HepG2 (cell line): Measurements from ENCODE around the gene BICDL2. TPM values are rescaled to one million over a fixed set of nuclear protein-coding genes. Genes with fewer than 3 reads are reported as not detected.

ENCODE experiments used
- CBX2 ChIP-seq, 2 experiments: fragments of 200-600 bp in 1 of 2; sonication (generic); formaldehyde crosslinking in 1 of 2; IDR thresholded peaks; 2 replicates each; pipeline versions ENCODE4 v1.7.0 to v1.8.1; 2018 to 2022; ENCODE audit warnings: low read depth in 2 of 2, low read length in 1 of 2, mild to moderate bottlenecking in 1 of 2, missing genetic modification reagents in 1 of 2
- CENPX ChIP-seq: sonication (generic); formaldehyde crosslinking; IDR thresholded peaks from 2 replicates; pipeline ENCODE4 v1.9.0; 2021; ENCODE audit warnings: mild to moderate bottlenecking, missing genetic modification reagents, moderate library complexity
- ELF1 ChIP-seq: sonication (generic); formaldehyde crosslinking; IDR thresholded peaks from 2 replicates; pipeline ENCODE4 v1.4.0; 2020; ENCODE audit warnings: missing genetic modification reagents
- FOXO4 ChIP-seq: sonication (generic); formaldehyde crosslinking; conservative IDR thresholded peaks from 2 replicates; pipeline ENCODE4 v1.8.1; 2023; ENCODE audit warnings: missing genetic modification reagents
- HNRNPLL ChIP-seq: fragments of 200-400 bp; formaldehyde crosslinking; IDR thresholded peaks from 2 replicates; pipeline ENCODE4 v1.6.1; 2017; ENCODE audit warnings: mild to moderate bottlenecking, low read depth, low read length; ENCODE audit not compliant: poor library complexity, severe bottlenecking
- MEIS1 ChIP-seq: sonication (generic); formaldehyde crosslinking; IDR thresholded peaks from 2 replicates; pipeline ENCODE4 v1.9.0; 2021; ENCODE audit warnings: mild to moderate bottlenecking, missing genetic modification reagents, moderate library complexity, borderline replicate concordance
- MTA3 ChIP-seq: sonication (generic); formaldehyde crosslinking; IDR thresholded peaks from 2 replicates; pipeline ENCODE4 v1.4.0; 2020; ENCODE audit warnings: missing genetic modification reagents
- MTF1 ChIP-seq: sonication (generic); formaldehyde crosslinking; IDR thresholded peaks from 2 replicates; pipeline ENCODE4 v1.5.0; 2020; ENCODE audit warnings: missing genetic modification reagents
- POLR2A ChIP-seq, 2 experiments: IDR thresholded peaks; 2 replicates each; pipeline ENCODE4 v1.6.1; 2011; ENCODE audit warnings: low read depth in 2 of 2, low read length in 2 of 2, mild to moderate bottlenecking in 1 of 2, moderate library complexity in 1 of 2; ENCODE audit not compliant: insufficient read depth in 1 of 2
- SOX6 ChIP-seq, 2 experiments: fragments of 450-650 bp in 1 of 2; sonication (generic) in 1 of 2; formaldehyde crosslinking in 1 of 2; IDR thresholded peaks; 2 replicates each; pipeline versions ENCODE4 v1.4.0 to v1.6.1; 2017 to 2020; ENCODE audit warnings: antibody characterized with exemption in 1 of 2, mild to moderate bottlenecking in 1 of 2, missing genetic modification reagents in 1 of 2
- STAT6 ChIP-seq: sonication (generic); formaldehyde crosslinking; IDR thresholded peaks from 2 replicates; pipeline ENCODE4 v1.4.0; 2020; ENCODE audit warnings: missing genetic modification reagents, mild to moderate bottlenecking, borderline replicate concordance
- ZBTB44 ChIP-seq: sonication (generic); formaldehyde crosslinking; IDR thresholded peaks from 2 replicates; pipeline ENCODE4 v1.4.0; 2020; ENCODE audit warnings: missing genetic modification reagents
- ZNF224 ChIP-seq: sonication (generic); formaldehyde crosslinking; IDR thresholded peaks from 2 replicates; pipeline ENCODE4 v1.5.0; 2020; ENCODE audit warnings: mild to moderate bottlenecking, missing genetic modification reagents
- ZNF256 ChIP-seq: sonication (generic); formaldehyde crosslinking; conservative IDR thresholded peaks from 2 replicates; pipeline ENCODE4 v1.4.0; 2020; ENCODE audit warnings: missing genetic modification reagents
- ZNF317 ChIP-seq: sonication (generic); formaldehyde crosslinking; IDR thresholded peaks from 2 replicates; pipeline ENCODE4 v1.5.0; 2020; ENCODE audit warnings: mild to moderate bottlenecking, missing genetic modification reagents
- ZNF329 ChIP-seq: sonication (generic); formaldehyde crosslinking; IDR thresholded peaks from 2 replicates; pipeline ENCODE4 v1.9.0; 2021; ENCODE audit warnings: low read depth, mild to moderate bottlenecking, missing genetic modification reagents
- ZNF335 ChIP-seq: sonication (generic); formaldehyde crosslinking; IDR thresholded peaks from 2 replicates; pipeline ENCODE4 v1.4.0; 2020; ENCODE audit warnings: missing genetic modification reagents
- ZNF44 ChIP-seq: sonication (generic); formaldehyde crosslinking; IDR thresholded peaks from 2 replicates; pipeline ENCODE4 v1.5.1; 2020; ENCODE audit warnings: mild to moderate bottlenecking, missing genetic modification reagents
- ZNF441 ChIP-seq: sonication (generic); formaldehyde crosslinking; IDR thresholded peaks from 2 replicates; pipeline ENCODE4 v1.7.0; 2021; ENCODE audit warnings: missing genetic modification reagents, borderline replicate concordance
- ZNF597 ChIP-seq: sonication (generic); formaldehyde crosslinking; IDR thresholded peaks from 2 replicates; pipeline ENCODE4 v1.5.0; 2020; ENCODE audit warnings: missing genetic modification reagents
- ZNF629 ChIP-seq: sonication (generic); formaldehyde crosslinking; conservative IDR thresholded peaks from 2 replicates; pipeline ENCODE4 v1.5.0; 2020; ENCODE audit warnings: missing genetic modification reagents
- ZNF639 ChIP-seq: conservative IDR thresholded peaks from 2 replicates; pipeline ENCODE4 v1.6.1; 2018; ENCODE audit warnings: missing genetic modification reagents
- ZNF788 ChIP-seq: sonication (generic); formaldehyde crosslinking; IDR thresholded peaks from 2 replicates; pipeline ENCODE4 v1.5.0; 2020; ENCODE audit warnings: mild to moderate bottlenecking, missing genetic modification reagents, borderline replicate concordance
- polyA plus RNA-seq, 8 experiments: library from polyadenylated mRNA; depleted of rRNA in 3 of 8; stranded (reverse) in 7 of 8; unstranded in 1 of 8; fragments of >200 nt; fragmentation: Illumina TruSeq in 4 of 8; extraction: Trizol in 4 of 8; gene quantifications; 2 replicates each; pipeline versions ENCODE4 v1.2.1 to v1.2.3, GENCODE V29; 2011 to 2016; ENCODE audit warnings: low read depth in 4 of 8, missing spikeins in 1 of 8, mixed read lengths in 1 of 8; ENCODE audit not compliant: insufficient read depth in 1 of 8
- total RNA-seq, 5 experiments: library from RNA; depleted of rRNA; stranded (reverse); fragments of >200 nt; fragmentation: Illumina TruSeq; extraction: Trizol; gene quantifications; 2 replicates each; pipeline ENCODE4 v1.2.3, GENCODE V29; 2016; ENCODE audit warnings: low read depth in 1 of 5

BICDL2 gene
- total and polyA plus RNA-seq, 2 of the 13 experiments (the other 11 are each of a cell fraction or from before 2014, with no cell fraction given) = 0.12 TPM; not detected in 1

- peak; percentile 63 to 92; a peak in 3 of 4 replicates for TF ChIP-seq POLR2A (IDR thresholded peaks at IDR 0.05; ENCODE audit: insufficient read depth in 1 of 2, low read depth in 2 of 2, low read length in 2 of 2)
- TF ChIP-seq ZNF329 (CRISPR knock-in tag) = 0 out of 2 replicates have a peak, but pooled peaks have one; percentile 26
- no peak for TF ChIP-seq ZNF44 (CRISPR knock-in tag)
- TF ChIP-seq CENPX (CRISPR knock-in tag) = no peak
- no peak for TF ChIP-seq ZNF256 (CRISPR knock-in tag)
- no peak for TF ChIP-seq ELF1
- no peak for TF ChIP-seq ZNF441 (CRISPR knock-in tag)
- no peak for TF ChIP-seq FOXO4 (CRISPR knock-in tag)
- no peak for TF ChIP-seq SOX6 (IDR thresholded peaks at IDR 0.05)
- TF ChIP-seq SOX6 (CRISPR knock-in tag; IDR thresholded peaks at IDR 0.05) = no peak
- TF ChIP-seq ZNF788 (CRISPR knock-in tag) = no peak
- TF ChIP-seq STAT6 (CRISPR knock-in tag) = no peak
- no peak for TF ChIP-seq ZNF629 (CRISPR knock-in tag)
- TF ChIP-seq MTF1 (CRISPR knock-in tag) = 0 out of 2 replicates have a peak, but pooled peaks have one; percentile 13
- TF ChIP-seq HNRNPLL = peak; percentile 77
- no peak for TF ChIP-seq ZNF597 (CRISPR knock-in tag)
- TF ChIP-seq ZNF317 (CRISPR knock-in tag) = no peak
- TF ChIP-seq ZNF335 (CRISPR knock-in tag) = no peak
- peak; percentile 65; the same call in 1 of the 2 replicates for TF ChIP-seq ZBTB44 (CRISPR knock-in tag)
- TF ChIP-seq MTA3 = no peak
- TF ChIP-seq ZNF224 (CRISPR knock-in tag) = peak; percentile 67; the same call in 1 of the 2 replicates
- TF ChIP-seq CBX2 (IDR thresholded peaks at IDR 0.05; ENCODE audit: low read depth, low read length) = no peak
- TF ChIP-seq CBX2 (CRISPR knock-in tag; IDR thresholded peaks at IDR 0.05; ENCODE audit: low read depth) = no peak
- 0 out of 2 replicates have a peak, but pooled peaks have one; percentile 3 for TF ChIP-seq MEIS1 (CRISPR knock-in tag)
- TF ChIP-seq ZNF639 (CRISPR knock-in tag) = no peak
Observed at GRCh38 chr16:3020247-3020603, 16.5 kb downstream of the BICDL2 start, which contains the start of gene TNFRSF12A (continued).
